SU-DHL-6 (cell line): ENCODE measurements around the gene ASGR2.

Experiments used
- CTCF ChIP-seq: fragments of 200-600 bp; sonication (generic); IDR thresholded peaks from one replicate; pipeline ENCODE4 v1.5.1; 2017; ENCODE audit warnings: antibody characterized with exemption, mild to moderate bottlenecking, low read length, moderate library complexity; ENCODE audit not compliant: insufficient read depth, poor library complexity, severe bottlenecking
- EZH2phosphoT487 ChIP-seq: fragments of 200-600 bp; sonication (generic), shearing (Covaris generic); conservative IDR thresholded peaks from 2 replicates; pipeline ENCODE4 v1.6.1; 2018; ENCODE audit warnings: mild to moderate bottlenecking, antibody characterized with exemption, low read length, moderate library complexity, mixed read lengths

GRCh38 chr17:7094652-7095019 lies 20.0 kb downstream of the ASGR2 start:
- TF ChIP-seq CTCF = no peak
- TF ChIP-seq EZH2phosphoT487 = no peak
